HTR-8/SVneo (cell line): ENCODE results near the gene DHRS7.
"Not testable (repeated sequence)": the region's sequence is repeated elsewhere in the genome, so short reads cannot be mapped to it uniquely, and the experiment has no call there.

Experiments used
- DNase-seq: peaks from one replicate; pipeline ENCODE4 v3.0.0; 2011; ENCODE audit warnings: low spot score, mixed read lengths; ENCODE audit not compliant: insufficient read length
- FAIRE-seq: peaks from 2 replicates; lab custom pipeline; 2011; peaks lifted over from hg19 to GRCh38; lab: Jason Lieb, UNC

DHRS7 gene

DNA sequence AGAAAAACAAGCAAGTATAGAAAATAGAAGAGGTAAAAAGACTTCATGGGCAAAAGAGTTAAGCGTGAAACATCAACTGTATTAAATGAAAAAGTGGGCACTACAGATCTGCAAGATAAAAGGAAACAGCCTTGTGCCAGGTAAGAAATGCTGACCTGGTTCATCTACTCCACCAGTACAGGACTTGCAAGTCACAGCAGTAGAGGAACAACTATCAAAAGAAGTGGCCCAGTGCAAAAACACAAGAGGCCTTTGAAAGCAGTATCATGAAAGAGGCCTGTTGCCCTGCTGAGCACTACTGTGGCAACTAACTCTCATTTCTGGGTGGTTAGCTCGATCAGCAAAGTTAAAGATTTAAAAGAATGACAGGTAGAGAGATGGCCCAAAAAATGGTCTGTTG, 10.5 kb downstream of the DHRS7 start:
- DNase-seq (no peak), FAIRE-seq (peak; percentile 90)

DNA sequence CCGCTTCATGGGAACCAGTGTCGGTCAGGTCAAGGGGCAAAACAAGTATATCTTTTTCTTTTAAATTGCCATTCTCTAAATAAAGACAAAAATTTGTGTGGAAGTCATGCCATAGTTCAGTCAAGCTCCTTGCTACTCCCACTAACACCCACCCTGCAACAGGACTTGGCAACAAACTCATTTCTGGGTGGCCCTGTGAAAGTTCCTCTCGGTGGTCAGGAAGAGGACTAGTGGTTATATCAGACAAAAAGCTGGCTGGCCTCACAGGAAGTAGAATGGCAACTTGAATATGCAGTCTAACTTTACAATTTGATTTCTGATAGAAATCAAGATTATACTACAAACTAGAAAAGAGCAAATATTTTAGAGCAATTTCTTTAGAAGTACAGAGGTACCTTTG, 11.2 kb downstream of the DHRS7 start:
- FAIRE-seq, result no peak
- no peak for DNase-seq

DNA sequence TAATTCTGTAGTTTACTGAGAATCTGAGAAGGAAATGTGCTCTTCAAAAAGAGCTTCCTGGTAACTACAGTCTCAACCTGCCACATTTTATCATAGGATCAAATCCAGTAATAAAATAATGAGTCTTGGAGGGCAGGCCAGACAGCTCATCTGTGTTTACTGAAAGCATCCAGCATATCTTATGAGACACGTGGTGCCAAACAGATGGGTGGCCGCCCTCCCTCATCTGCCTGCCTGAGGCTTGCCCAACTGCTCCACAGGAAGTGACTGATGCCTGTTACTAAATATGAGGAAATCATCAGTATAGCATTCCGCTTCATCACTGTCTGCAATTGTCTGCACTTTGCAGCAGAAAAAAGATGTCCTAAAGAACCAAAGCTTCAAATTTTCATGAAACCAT, 13.5 kb downstream of the DHRS7 start:
- peak; percentile 99 for DNase-seq
- peak; percentile 100 for FAIRE-seq

DNA sequence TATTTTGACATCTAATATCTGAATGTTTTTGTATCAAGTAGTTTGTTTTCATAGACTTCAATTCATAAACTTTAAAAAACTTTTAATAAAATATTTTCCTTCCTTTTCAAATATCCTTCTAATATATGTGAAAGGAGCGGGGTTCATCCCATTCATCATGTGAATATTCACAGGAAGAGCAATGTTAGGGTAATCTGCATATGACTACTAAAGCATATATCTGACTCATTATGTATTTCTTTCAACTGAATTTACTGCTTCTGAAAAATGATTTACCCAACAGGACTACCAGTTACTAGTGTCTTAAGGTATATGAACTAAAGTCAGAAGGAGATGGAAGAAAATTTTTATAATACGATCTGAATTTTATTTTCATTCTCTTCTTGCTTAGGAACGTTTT, 30.5 kb downstream of the DHRS7 start:
- FAIRE-seq, result no peak

DNA sequence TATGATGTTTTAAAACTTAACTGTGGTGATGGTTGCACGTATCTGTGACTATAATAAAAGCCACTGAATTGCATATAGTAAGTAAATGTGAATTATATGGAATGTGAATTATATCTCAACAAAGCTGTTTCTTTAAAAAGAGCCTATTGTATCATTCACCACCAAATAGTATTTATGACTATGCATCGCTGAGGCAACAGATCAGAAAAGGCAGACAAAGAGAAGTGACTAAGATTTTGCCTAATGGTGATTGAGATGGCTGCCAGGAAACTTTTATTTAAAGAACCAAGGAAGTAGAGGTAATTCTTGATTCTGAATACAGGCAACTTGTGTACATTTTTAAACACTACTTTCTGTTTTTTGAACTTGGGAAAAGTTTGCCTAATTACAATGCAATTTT, 31.7 kb downstream of the DHRS7 start:
- DNase-seq, result no peak

More for the DNA sequence above, 30.5 kb downstream of the DHRS7 start:
- no peak for DNase-seq

DNA sequence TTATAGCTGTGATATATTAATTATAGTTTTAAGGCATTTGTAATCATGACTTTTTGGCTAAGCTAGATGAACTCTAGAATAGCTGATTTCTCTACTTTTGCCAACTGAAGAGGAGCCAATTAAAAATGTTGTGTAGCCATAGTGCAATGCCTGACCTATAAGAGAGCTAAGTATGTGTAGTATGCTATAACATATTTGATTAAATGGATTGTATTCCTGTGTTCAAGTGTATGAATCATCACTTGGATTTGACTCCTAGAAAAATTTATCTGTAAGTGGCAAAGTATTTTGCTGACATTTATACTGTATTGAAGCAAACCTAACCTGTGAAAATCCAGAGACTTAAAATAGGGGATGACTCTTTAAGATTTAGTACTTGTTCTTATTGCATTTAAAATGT, 39.3 kb downstream of the DHRS7 start:
- DNase-seq (no peak), FAIRE-seq (no peak)

More for the DNA sequence above, 31.7 kb downstream of the DHRS7 start:
- FAIRE-seq, result no peak

DNA sequence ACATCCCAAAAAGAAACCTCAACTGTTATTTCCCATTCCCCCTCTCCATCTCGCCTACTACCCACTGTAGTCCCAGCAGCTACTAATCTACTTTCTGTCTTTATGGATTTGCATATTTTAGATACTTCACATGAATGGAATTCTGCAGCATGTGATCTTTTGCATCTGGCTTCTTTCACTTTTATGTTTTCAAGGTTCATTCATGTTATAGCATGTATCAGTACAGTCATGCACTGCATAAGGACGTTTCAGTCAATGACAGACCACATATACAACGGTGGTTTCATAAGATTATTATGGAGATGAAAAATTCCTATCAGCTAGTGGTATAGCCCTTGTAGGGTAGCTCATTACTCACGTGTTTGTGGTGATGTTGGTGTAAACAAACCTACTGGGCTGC, 49.0 kb downstream of the DHRS7 start:
- FAIRE-seq, result peak; percentile 95

DNA sequence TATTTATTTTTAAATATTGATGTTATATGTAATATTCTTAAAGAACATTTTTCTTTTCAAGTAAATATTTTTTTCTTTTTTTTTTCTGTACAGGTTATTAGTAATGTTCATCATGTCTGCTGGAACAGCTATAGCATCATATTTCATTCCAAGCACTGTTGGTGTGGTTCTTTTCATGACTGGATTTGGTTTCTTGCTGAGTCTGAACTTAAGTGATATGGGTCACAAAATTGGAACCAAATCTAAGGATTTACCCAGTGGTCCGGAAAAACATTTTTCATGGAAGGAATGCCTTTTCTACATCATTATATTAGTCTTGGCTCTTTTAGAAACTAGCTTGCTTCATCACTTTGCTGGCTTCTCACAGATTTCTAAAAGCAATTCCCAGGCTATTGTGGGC, 50.3 kb downstream of the DHRS7 start:
- peak; percentile 74 for FAIRE-seq
- DNase-seq, result no peak

More for the DNA sequence above, 49.0 kb downstream of the DHRS7 start:
- no peak for DNase-seq

DNA sequence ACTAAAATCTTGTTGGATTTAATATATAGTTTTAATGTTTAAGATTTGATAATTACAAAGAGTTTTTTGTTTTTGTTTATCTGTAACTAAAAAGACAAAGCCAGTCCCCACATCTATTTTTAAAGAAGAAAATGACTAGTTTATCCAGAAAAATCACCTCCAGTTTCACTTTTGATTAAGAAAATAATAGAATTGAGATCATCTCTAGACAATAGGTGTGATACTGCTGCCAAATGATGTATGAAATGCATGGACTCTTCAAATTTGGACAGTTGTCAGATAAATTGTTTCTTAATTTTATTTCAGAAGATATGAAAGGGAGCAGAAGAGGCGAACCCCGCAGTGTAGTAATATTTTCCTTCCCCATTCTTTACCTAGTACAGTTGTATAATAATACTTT, 53.5 kb downstream of the DHRS7 start:
- FAIRE-seq (no peak), DNase-seq (no peak)

DNA sequence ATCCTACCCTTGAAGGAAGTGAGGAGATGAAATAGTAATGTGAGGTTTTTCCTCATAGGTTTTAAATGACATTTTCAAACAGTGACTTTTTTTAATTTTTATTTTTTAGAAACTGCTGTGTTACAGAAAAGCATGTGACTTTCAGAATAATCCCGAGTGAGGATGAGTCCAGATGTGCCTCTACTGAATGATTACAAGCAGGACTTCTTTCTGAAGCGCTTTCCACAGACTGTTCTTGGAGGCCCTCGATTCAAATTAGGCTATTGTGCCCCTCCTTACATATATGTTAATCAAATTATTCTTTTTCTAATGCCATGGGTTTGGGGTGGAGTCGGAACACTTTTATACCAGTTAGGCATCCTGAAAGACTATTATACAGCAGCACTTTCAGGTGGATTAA, 57.7 kb downstream of the DHRS7 start:
- no peak for FAIRE-seq

DNA sequence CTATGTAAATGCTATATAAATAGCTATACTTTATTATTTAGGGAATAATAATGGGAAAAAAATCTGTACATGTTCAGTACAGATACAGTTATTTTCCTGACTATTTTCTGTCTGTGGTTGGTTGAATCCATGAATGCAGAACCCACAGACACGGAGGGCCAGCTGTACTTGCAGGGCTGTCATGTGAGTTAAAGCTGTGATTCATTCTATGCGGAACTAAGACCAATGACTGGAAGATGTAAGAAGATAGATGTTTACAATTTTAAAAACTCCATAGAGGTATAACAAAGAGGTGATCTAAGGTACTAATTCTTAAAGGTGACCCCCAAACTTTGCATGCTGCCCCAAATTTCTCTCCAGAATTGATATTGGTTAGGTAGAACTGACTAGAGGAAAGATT, 58.9 kb downstream of the DHRS7 start:
- FAIRE-seq (peak; percentile 88), DNase-seq (no peak)

More for the DNA sequence above, 57.7 kb downstream of the DHRS7 start:
- no peak for DNase-seq

DNA sequence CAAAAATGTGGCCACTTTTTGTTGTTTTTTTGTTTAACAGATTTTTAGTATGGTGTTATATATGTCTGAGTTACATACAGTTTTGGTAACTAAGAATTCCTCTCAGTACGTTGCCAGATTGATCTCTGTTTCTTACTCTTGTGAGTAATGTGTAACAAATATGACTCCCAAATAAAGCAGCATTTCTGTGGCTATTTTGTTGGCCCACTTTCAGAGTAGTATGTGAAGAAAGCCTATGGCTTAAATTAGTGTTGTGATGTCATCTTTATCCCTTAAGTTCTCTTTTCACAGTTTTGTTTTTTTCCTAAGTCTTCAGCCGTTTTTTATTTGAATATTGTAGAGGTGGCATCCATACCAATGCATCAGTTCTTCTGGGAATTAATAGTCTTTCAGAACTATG, 62.8 kb downstream of the DHRS7 start:
- no peak for DNase-seq
- no peak for FAIRE-seq

DNA sequence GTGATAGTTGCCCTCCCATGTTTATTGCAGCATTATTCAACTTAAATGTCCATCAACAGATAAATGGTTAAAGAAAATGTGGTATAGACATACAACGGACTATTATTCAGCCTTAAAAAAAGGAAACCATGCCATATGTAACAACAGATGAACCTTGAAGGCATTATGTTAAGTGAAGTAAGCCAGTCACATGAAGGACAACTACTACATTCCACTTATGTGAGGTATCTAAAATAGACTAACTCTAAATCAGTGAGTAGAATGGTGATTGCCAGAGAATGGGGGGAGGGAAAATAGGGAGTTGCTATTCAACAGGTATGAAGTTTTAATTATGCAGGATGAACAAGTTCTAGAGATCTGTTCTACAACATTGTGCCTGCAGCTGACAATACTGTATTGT, 63.4 kb downstream of the DHRS7 start:
- DNase-seq, result no peak
- peak; percentile 97 for FAIRE-seq

DNA sequence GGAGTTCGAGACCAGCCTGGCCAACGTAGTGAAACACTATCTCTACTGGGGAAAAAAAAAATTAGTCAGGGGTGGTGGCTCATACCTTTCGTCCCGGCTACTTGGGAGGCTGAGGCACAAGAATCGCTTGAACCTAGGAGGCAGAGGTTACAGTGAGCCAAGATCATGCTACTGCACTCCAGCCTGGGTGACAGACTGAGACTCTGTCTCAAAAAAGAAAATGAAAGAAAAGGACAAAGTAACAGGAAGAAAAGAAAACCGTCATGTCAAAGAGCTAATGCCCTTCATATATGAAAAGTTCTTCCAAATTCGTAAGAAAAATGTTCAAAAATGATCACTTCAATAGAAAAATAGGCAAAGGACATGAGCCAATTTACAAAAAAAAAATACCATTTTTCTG, 65.3 kb downstream of the DHRS7 start:
- not testable (repeated sequence) for DNase-seq, FAIRE-seq

DNA sequence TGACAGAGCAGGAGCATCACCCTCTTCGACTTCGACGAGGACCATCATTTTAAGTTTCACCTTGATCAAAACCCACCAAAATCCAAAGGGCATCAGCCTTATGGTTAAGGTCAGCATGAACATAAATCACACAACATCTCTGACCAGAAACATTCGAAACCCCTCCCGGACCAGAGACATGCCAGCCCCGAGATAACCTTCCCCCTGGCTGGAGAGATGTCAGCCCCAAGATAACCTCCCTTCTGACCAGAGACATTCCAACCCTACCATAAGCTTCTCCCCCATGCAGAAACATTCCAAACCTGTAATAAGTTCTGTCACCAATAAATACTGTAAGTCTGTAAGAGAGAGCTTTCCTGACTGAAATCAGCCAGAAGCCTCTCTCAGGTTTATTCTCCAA, 67.2 kb downstream of the DHRS7 start:
- no peak for DNase-seq
- peak; percentile 98 for FAIRE-seq

DNA sequence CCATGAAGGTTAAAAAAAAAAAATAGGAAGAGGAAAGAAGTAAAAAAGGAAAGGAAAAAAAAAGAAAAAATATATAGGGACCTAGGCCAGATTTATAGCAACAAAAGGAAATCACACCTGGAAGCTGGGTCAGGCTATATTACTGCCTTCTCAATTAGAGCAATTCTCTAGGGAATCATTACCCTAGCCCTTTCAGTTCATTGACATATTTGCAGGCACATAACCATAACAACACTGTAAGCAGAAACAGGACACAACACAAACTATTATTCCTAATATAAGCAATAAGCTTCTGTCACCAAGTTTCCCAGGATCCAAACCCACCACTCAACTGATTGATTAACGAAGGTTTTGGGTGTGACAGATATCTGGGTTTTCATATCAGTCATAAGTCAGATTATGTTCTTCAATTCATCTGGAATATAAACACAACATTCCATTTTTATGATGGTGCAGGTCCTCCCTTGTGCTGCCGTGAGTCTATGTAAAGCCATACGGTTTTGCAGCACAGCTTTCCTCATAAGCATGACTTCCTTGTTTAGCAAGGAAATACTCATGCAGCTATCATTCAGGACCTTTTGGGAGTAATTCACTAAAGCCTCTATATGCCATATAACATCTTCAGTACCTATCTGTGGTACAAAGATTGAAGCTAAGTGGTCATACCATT, 69.3 kb downstream of the DHRS7 start:
- DNase-seq, result peak; percentile 42
- peak; percentile 99 for FAIRE-seq

DNA sequence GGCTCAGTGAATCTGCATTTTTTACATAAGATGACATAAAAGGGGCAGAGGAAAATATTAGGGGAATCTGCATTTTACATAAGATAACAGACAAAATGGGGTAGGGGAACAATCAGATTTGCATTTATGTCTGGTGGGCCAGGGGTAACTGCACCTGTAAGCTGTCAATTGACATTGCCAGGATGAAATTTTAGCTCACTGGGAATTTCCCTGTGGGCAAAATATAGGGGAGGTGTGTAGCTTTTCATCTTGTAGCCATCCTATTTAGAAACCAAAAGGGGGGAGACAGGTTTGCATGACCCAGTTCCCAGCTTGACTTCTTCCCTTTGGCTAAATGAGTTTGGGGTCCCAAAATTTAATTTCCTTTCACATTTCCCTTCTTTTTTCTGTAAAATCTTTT, 70.0 kb downstream of the DHRS7 start:
- DNase-seq (no peak), FAIRE-seq (peak; percentile 62)

DNA sequence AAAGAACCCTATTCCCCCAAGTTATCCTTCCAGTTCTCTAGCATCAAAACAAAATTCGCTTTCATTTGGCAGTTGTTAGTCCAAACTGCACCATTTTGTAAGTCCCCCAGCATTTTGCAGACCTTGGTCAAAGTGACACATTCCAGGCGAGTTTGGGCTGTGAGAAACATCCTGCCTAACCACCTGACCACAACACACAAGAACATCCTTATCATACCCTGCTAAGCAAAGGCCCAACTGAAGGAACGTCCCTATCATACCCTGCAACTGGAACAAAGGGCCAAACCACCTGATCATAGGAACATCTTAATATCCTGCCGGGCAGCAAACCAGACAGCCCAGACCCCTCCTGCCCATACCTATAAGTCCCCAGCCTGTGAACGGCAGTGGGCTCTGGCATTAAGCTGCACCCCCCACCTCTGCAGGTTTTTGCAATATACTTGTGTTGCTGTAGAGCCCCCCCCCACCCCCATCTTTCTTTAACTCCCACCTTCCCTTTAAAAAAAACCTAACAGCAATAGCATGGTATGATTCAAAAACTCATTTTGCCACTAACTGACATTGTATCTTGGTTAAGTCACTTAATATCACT, 70.8 kb downstream of the DHRS7 start:
- FAIRE-seq (peak; percentile 100), DNase-seq (peak; percentile 78)
